ENCODE results near the gene NPIPB8.
"Not testable (repeated sequence)": the region's sequence is repeated elsewhere in the genome, so short reads cannot be mapped to it uniquely, and the experiment has no call there.

DNA sequence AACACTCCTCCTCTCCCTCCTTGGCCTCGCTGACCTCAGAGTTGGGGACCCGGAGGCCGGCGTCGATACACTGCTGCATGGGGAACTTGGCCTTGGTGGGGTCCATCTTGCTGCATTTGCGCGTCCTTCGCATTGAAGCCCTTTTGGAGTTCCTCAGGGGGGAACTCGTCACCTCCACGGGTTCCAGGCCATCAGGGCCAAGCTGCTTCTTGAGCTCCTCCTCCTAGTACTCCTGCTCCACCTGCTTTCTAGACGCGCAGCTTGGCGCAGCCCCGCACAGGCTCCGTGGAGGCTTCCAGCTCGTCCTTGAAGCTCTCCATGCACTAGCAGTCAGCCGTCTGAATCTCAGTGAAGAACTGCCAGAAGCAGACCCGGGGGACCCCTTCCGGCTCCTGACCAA, 62.5 kb downstream of the NPIPB8 start:
- TF ChIP-seq, protein P1, sequence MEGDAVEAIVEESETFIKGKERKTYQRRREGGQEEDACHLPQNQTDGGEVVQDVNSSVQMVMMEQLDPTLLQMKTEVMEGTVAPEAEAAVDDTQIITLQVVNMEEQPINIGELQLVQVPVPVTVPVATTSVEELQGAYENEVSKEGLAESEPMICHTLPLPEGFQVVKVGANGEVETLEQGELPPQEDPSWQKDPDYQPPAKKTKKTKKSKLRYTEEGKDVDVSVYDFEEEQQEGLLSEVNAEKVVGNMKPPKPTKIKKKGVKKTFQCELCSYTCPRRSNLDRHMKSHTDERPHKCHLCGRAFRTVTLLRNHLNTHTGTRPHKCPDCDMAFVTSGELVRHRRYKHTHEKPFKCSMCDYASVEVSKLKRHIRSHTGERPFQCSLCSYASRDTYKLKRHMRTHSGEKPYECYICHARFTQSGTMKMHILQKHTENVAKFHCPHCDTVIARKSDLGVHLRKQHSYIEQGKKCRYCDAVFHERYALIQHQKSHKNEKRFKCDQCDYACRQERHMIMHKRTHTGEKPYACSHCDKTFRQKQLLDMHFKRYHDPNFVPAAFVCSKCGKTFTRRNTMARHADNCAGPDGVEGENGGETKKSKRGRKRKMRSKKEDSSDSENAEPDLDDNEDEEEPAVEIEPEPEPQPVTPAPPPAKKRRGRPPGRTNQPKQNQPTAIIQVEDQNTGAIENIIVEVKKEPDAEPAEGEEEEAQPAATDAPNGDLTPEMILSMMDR (IDR thresholded peaks at IDR 0.05), result not testable (repeated sequence)
- TF ChIP-seq POLR2A (IDR thresholded peaks at IDR 0.05), result not testable (repeated sequence)

Data from heart left ventricle (tissue), 13 donors.